K562 (cell line): ENCODE measurements around the gene NCOA3. TPM values are rescaled to one million over a fixed set of nuclear protein-coding genes. Genes with fewer than 3 reads are reported as not detected.
A peak's percentile ranks its signal among the peaks of the same experiment; 100 is the strongest.

ENCODE experiments used
- ATAC-seq: fragments of 200-7000 bp; cut with Tn5 transposase; 3 replicates; pipeline ENCODE4 v1.9.1; 2020; ENCODE audit warnings: moderate library complexity
- BruUV-seq: library from RNA; stranded (reverse); fragments of 400-500 nt; replicated peaks from 2 replicates; lab custom pipeline; 2021; lab: Mats Ljungman, UMichigan
- CTCF ChIA-PET: fragments of 300-600 bp; formaldehyde crosslinking; extraction: SDS; loops from one replicate; lab custom pipeline; 2021; ENCODE audit warnings: low intra/inter-chr PET ratio; lab: Yijun Ruan, JAX
- POLR2A ChIA-PET: fragments of 300-600, 350-650 bp; sonication (Branson Sonifier 250); formaldehyde crosslinking; extraction: SDS; loops from one replicate; lab custom pipeline; 2021; ENCODE audit warnings: antibody characterized with exemption, inconsistent platforms; lab: Yijun Ruan, JAX
- DNase-seq, 4 experiments: peaks; one replicate each; pipeline versions ENCODE4 v3.0.0 to v3.0.0-alpha.2; 2011 to 2018; ENCODE audit warnings: low spot score in 3 of 4, mixed read lengths in 3 of 4; ENCODE audit errors: extremely low read depth in 1 of 4
- FAIRE-seq: peaks from 2 replicates; lab custom pipeline; 2011; peaks lifted over from hg19 to GRCh38; lab: Jason Lieb, UNC
- H2AFZ ChIP-seq: 2 replicates; pipeline ENCODE4 v1.6.0; 2011; ENCODE audit warnings: low read depth, low read length, control low read depth, inconsistent platforms
- H3K27ac ChIP-seq: fragments of 200-600 bp; 3 replicates; pipeline ENCODE4 v1.8.0; 2011; ENCODE audit warnings: low read depth, mild to moderate bottlenecking, control low read depth, inconsistent platforms, low read length, moderate library complexity, mixed read lengths; ENCODE audit errors: extremely low read depth
- H3K27me3 ChIP-seq, 2 experiments: fragments of 300-600 bp in 1 of 2; 2 replicates in 1 of 2; 3 replicates in 1 of 2; pipeline versions ENCODE4 v1.6.0 to v1.8.0; 2011; ENCODE audit warnings: inconsistent platforms in 2 of 2, low read length in 2 of 2, mild to moderate bottlenecking in 1 of 2, mixed read lengths in 1 of 2, moderate library complexity in 1 of 2; ENCODE audit not compliant: control insufficient read depth in 2 of 2, insufficient read depth in 2 of 2
- H3K36me3 ChIP-seq: fragments of 300-600 bp; 3 replicates; pipeline ENCODE4 v1.8.0; 2011; ENCODE audit warnings: mild to moderate bottlenecking, low read length, inconsistent platforms; ENCODE audit not compliant: control insufficient read depth, insufficient read depth
- H3K4me1 ChIP-seq, 2 experiments: fragments of 200-600 bp in 1 of 2; replicated peaks in 1 of 2; 2 replicates in 1 of 2; 3 replicates in 1 of 2; pipeline versions ENCODE4 v1.5.1 to v1.8.0; 2011; ENCODE audit warnings: inconsistent platforms in 2 of 2, low read length in 2 of 2, mild to moderate bottlenecking in 1 of 2, mixed read lengths in 1 of 2, moderate library complexity in 1 of 2; ENCODE audit not compliant: control insufficient read depth in 2 of 2, insufficient read depth in 2 of 2
- H3K4me2 ChIP-seq: 2 replicates; pipeline ENCODE4 v1.6.1; 2011; ENCODE audit warnings: low read length, control low read depth, inconsistent platforms, mixed read lengths; ENCODE audit not compliant: insufficient read depth
- H3K4me3 ChIP-seq: fragments of 200-600 bp; sonication (generic), shearing (Covaris generic); 2 replicates; pipeline ENCODE4 v1.5.1; 2016; ENCODE audit warnings: control low read depth, inconsistent platforms
- H3K79me2 ChIP-seq: fragments of 200-600 bp; 3 replicates; pipeline ENCODE4 v1.8.0; 2011; ENCODE audit warnings: low read length, inconsistent platforms; ENCODE audit not compliant: control insufficient read depth, insufficient read depth
- H3K9ac ChIP-seq, 2 experiments: 2 replicates each; pipeline versions ENCODE4 v1.6.0 to v1.6.1; 2011; ENCODE audit warnings: low read depth in 2 of 2, low read length in 2 of 2, control low read depth in 1 of 2, inconsistent platforms in 1 of 2, mild to moderate bottlenecking in 1 of 2, mixed read lengths in 1 of 2; ENCODE audit not compliant: insufficient read depth in 1 of 2
- H3K9me1 ChIP-seq: one replicate; pipeline ENCODE4 v1.6.0; 2011; ENCODE audit warnings: inconsistent platforms, mild to moderate bottlenecking, low read length, moderate library complexity; ENCODE audit not compliant: control insufficient read depth, insufficient read depth
- H3K9me3 ChIP-seq: replicated peaks from 2 replicates; pipeline ENCODE4 v1.5.1; 2011; ENCODE audit warnings: low read depth, low read length, inconsistent platforms; ENCODE audit not compliant: control insufficient read depth, insufficient read depth
- H4K20me1 ChIP-seq: replicated peaks from 2 replicates; pipeline ENCODE4 v1.6.1; 2011; ENCODE audit warnings: low read length, inconsistent platforms, mixed read lengths; ENCODE audit not compliant: control insufficient read depth, insufficient read depth
- BACH1 ChIP-seq: fragments of 200-800 bp; sonication (Bioruptor generic); IDR thresholded peaks from 2 replicates; pipeline ENCODE4 v1.6.1; 2016; ENCODE audit warnings: missing genetic modification characterization, missing compliant biosample characterization
- ESRRA ChIP-seq: fragments of 450-650 bp; IDR thresholded peaks from 2 replicates; pipeline ENCODE4 v1.6.1; 2014; ENCODE audit warnings: low read depth, mild to moderate bottlenecking, moderate library complexity, borderline replicate concordance
- KDM1A ChIP-seq, 2 experiments: fragments of 450-650 bp; IDR thresholded peaks; 2 replicates each; pipeline ENCODE4 v1.6.1; 2016; ENCODE audit warnings: mild to moderate bottlenecking in 2 of 2
- POLR2AphosphoS2 ChIP-seq: IDR thresholded peaks from 2 replicates; pipeline ENCODE4 v1.6.1; 2012; ENCODE audit warnings: low read length, improper control_type of control experiment
- VEZF1 ChIP-seq: fragments of 200-800 bp; sonication (Bioruptor generic); IDR thresholded peaks from 2 replicates; pipeline ENCODE4 v1.6.1; 2017; ENCODE audit warnings: missing genetic modification characterization, missing compliant biosample characterization
- ZNF121 ChIP-seq: sonication (generic); formaldehyde crosslinking; conservative IDR thresholded peaks from 2 replicates; pipeline ENCODE4 v1.8.0; 2022; ENCODE audit warnings: missing genetic modification reagents
- ZNF24 ChIP-seq: fragments of 450-650 bp; IDR thresholded peaks from 2 replicates; pipeline ENCODE4 v1.6.1; 2016
- WGBS: fragments of 100-300 bp; shearing (Covaris generic); methylation state at CpG from one replicate; pipeline ENCODE4 v1.1.6; 2016; ENCODE audit warnings: low coverage, mixed read lengths; ENCODE audit not compliant: insufficient coverage; ENCODE audit errors: missing lambda C conversion rate; 5-methylcytosine and 5-hydroxymethylcytosine counted together
- in situ Hi-C: fragments of 300-500 bp; cut with MboI; formaldehyde crosslinking; loops from 4 replicates; pipeline ENCODE4 v1.15.0; 2018; ENCODE audit warnings: inconsistent platforms, mixed read lengths
- intact Hi-C: fragments of 100-400 bp; cut with micrococcal nuclease; formaldehyde crosslinking; loops from 2 replicates; pipeline ENCODE4 v1.14.2; 2022
- polyA plus RNA-seq, 8 experiments: library from polyadenylated mRNA; depleted of rRNA in 4 of 8; stranded (reverse) in 5 of 8; unstranded in 3 of 8; fragments of >200 nt; fragmentation: Nextera tagmentation in 2 of 8; fragmentation: Illumina TruSeq in 1 of 8; extraction: Ambion mirVana in 2 of 8; extraction: Trizol in 1 of 8; gene quantifications; 2 replicates each; pipeline versions ENCODE4 v1.2.1 to v1.2.3, GENCODE V29; 2011 to 2014; ENCODE audit warnings: inconsistent platforms in 1 of 8, missing spikeins in 1 of 8
- total RNA-seq, 7 experiments: library from RNA; depleted of rRNA in 6 of 7; stranded (reverse); fragments of >200 nt in 6 of 7; fragmentation: Illumina TruSeq in 2 of 7; extraction: Trizol in 2 of 7; gene quantifications; 2 replicates each; pipeline versions ENCODE4 v1.2.1 to v1.2.3, GENCODE V29; 2011 to 2021; ENCODE audit warnings: low replicate concordance in 1 of 7
- TF ChIP-seq, protein P1 (sequence below), 3 experiments: fragments of 200-800 bp in 1 of 3; fragments of 250-450 bp in 1 of 3; fragments of 450-650 bp in 1 of 3; sonication (Bioruptor Pico) in 1 of 3; sonication (Bioruptor generic) in 1 of 3; formaldehyde crosslinking in 1 of 3; IDR thresholded peaks; 2 replicates each; pipeline versions ENCODE4 v1.6.1 to v1.8.0; 2016 to 2022; ENCODE audit warnings: mild to moderate bottlenecking in 2 of 3, missing genetic modification characterization in 2 of 3, missing compliant biosample characterization in 1 of 3, moderate library complexity in 1 of 3

NCOA3 gene
- total and polyA plus RNA-seq, 9 of the 15 experiments (the other 6 are each of a cell fraction or from before 2014, with no cell fraction given), result 3.2 to 24.3 (median 14.4) TPM

DNA sequence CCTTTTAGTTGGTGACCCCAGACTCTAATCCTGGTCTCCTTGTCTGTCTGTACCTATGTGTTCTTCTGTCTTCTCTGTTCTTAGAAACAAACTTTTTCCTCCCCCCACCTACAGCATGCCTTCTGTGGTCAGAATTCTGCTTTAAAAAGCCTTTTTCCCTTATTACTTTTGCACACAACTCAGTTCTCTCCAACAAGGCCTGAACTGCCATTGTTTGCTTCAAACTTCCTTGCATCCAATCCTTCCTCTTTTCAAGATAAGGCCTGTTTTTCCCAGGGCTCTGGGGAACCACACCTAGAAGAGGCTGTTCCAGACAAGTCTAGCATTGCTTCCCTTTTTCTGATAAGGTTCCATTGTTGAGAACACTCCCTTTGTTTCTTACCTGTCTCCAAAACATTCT is 22.2 kb upstream of the NCOA3 start (continued):
- TF ChIP-seq, protein P1, sequence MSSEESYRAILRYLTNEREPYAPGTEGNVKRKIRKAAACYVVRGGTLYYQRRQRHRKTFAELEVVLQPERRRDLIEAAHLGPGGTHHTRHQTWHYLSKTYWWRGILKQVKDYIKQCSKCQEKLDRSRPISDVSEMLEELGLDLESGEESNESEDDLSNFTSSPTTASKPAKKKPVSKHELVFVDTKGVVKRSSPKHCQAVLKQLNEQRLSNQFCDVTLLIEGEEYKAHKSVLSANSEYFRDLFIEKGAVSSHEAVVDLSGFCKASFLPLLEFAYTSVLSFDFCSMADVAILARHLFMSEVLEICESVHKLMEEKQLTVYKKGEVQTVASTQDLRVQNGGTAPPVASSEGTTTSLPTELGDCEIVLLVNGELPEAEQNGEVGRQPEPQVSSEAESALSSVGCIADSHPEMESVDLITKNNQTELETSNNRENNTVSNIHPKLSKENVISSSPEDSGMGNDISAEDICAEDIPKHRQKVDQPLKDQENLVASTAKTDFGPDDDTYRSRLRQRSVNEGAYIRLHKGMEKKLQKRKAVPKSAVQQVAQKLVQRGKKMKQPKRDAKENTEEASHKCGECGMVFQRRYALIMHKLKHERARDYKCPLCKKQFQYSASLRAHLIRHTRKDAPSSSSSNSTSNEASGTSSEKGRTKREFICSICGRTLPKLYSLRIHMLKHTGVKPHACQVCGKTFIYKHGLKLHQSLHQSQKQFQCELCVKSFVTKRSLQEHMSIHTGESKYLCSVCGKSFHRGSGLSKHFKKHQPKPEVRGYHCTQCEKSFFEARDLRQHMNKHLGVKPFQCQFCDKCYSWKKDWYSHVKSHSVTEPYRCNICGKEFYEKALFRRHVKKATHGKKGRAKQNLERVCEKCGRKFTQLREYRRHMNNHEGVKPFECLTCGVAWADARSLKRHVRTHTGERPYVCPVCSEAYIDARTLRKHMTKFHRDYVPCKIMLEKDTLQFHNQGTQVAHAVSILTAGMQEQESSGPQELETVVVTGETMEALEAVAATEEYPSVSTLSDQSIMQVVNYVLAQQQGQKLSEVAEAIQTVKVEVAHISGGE (CRISPR knock-in tag; IDR thresholded peaks at IDR 0.05), result peak in 1 of 3 experiments; percentile 85; a peak in 2 of 6 replicates
- peak; percentile 29; the same call in 1 of the 2 replicates for TF ChIP-seq ZNF24
- TF ChIP-seq POLR2AphosphoS2, result no peak
- no peak for TF ChIP-seq BACH1 (tag)
- TF ChIP-seq ESRRA, result peak; percentile 87
- TF ChIP-seq, all 486 proteins: peak for 9

DNA sequence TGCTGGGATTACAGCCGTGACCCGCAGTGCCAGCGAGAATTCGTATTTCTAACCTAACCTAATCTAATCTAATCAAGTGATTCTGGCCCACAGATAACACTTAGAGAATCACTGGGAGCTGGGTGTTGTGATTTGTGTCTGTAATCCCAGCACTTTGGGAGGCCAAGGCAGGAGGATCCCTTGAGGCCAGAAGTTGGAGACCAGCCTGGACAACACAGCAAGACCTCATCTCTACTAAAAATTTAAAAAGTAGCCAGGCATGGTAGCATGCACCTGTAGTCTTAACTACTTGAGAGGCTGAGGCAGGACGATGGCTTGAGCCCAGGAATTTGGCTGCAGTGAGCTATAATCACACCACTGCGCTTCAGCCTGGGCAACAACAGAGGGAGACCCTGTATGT is 21.4 kb upstream of the NCOA3 start:
- FAIRE-seq (no peak), DNase-seq (no peak), ATAC-seq (no peak)
- BruUV-seq, result no TSS peak
- no peaks in the 10 kb centered on the region for H3K9me1 ChIP-seq
- H3K4me2 ChIP-seq, result no peak overlapping the region
- H3K27me3 ChIP-seq, result no peaks in the 10 kb centered on the region
- in situ Hi-C loops (no loop called here), intact Hi-C loops (no loop called here)
- H3K9ac ChIP-seq, result no peak overlapping the region
- H3K36me3 ChIP-seq, result no peaks in the 10 kb centered on the region
- H3K4me3 ChIP-seq, result no peak overlapping the region
- H3K27ac ChIP-seq, result no peak overlapping the region
- H3K79me2 ChIP-seq, result no peaks in the 10 kb centered on the region
- no peaks in the 10 kb centered on the region for H4K20me1 ChIP-seq
- TF ChIP-seq ZNF121 (CRISPR knock-in tag) (peak; percentile 23; the same call in 1 of the 2 replicates), VEZF1 (CRISPR knock-in tag) (no peak), KDM1A (IDR thresholded peaks at IDR 0.05) (0 out of 4 replicates have a peak, but pooled peaks of 1 of the 2 experiments have one; percentile 29)
- TF ChIP-seq, protein P1 (CRISPR knock-in tag; IDR thresholded peaks at IDR 0.05), result peak in 1 of 3 experiments; percentile 47; a peak in 1 of 6 replicates
- TF ChIP-seq, all 486 proteins: peak for 3
- WGBS, result 41% methylated on average over 6 of the region's 6 CpGs
- Histone ChIP-seq H3K9me3 (no peaks in the 10 kb centered on the region), H2AFZ (no peak overlapping the region), H3K4me1 (peaks cover 0 to 10% of the 10 kb centered on the region in 2 experiments; a peak in 4 of 5 replicates)
- CTCF ChIA-PET, result no interaction called here
- POLR2A ChIA-PET, result no interaction called here
